HG03064 (cell line): ENCODE measurements around the gene LYL1.

Source experiments
- ATAC-seq: cut with Tn5 transposase; IDR thresholded peaks from one replicate; pipeline ENCODE4 v1.9.1; 2021; ENCODE audit warnings: low read depth; ENCODE audit not compliant: unreplicated experiment

LYL1 gene

DNA sequence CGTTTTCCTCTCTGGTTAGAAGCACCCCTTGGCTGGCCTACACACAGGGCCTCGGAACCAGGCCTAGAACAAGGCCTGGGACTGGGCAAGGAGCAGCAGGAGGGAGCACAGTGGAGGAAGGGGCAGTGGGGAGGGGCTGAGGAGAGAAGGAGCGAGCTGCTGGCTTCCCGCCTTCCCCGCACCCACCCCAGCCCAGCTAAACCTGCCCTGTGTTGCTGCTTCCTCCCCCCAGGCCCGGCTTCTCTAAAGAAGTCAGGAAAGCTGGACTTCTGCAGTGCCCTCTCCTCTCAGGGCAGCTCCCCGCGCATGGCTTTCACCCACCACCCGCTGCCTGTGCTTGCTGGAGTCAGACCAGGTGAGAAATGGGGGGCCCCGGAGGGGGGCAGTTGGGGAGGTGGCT lies 24.3 kb downstream of the LYL1 start:
- ATAC-seq = no peak

DNA sequence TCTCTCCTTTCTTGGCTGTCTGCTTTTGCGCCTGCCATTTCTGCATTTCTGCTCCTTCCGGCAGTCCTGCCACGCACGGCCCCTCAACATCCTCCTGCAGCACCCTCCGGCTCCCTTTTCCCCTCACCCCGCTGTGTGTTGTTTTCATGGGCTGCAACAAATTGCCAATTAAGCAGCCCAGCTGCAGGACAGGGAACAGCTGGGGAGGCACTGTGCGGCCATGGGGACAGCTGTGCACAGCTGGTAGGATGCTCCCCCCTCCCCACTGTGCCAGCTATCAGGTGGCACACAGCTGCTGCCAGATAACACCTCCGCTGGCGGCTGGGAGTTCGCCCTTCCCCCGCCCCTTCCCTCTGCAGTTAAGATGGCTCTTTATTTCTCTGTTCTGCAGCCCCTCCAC lies 25.4 kb downstream of the LYL1 start:
- ATAC-seq = no peak

DNA sequence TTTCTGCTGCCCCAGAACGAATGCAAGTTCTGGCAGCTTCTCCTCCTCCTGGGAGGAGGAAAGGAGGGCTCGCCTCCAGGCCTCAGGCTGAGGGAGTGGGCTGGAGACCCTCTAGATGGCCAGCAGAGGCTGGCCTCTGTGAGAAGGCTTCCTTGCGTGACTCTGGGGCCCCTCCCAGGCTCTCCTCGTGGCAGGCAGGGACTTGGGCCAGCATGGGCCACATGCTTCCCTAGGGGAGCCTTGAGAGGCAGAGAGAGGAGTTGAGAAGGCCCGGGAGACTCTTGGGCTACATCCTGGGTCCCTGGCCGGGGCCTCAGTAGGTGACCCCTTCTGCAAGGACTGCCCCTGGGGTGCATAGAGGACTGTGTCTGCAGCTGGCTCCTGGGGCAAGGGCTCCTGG lies 25.9 kb downstream of the LYL1 start:
- ATAC-seq = no peak

DNA sequence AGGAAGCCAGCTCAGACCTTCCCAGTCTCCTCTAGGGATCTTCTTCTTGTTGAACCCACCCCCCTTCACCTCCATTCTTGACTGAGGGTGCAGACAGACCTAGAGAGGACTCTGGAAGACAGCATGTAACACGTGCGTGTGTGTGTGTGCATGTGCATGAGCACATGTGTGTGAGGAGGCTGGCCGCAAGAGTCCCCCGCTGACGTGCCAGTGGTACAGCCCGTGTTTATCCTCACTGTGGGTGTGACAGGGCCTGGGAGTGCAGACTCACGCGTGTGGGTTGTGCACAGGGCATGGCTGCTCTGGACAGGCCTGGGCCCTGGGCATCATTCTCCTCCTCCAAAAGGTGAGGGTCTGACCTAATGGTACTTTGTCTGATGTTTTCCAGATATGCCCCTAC lies 26.3 kb downstream of the LYL1 start:
- ATAC-seq = no peak

DNA sequence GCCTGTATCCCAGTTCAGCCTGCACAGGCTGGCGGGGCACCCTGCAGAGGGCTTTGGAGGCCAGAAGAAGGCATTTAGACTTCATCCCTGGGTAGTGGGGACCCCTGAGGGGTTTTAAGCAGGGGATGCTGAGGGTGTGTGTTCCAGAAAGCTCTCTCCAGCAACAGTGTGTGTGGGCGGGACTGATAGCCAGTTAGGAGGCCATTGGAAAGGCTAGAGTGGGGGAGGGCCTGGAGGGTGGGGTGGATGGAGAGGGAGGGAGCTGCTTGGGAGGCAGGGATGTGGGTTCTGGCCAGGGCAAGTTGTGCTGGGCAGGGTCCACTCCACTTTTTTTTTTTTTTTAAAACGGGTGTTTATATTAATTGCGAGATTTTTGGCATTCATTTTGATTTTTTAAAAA lies 28.3 kb downstream of the LYL1 start:
- no peak for ATAC-seq

DNA sequence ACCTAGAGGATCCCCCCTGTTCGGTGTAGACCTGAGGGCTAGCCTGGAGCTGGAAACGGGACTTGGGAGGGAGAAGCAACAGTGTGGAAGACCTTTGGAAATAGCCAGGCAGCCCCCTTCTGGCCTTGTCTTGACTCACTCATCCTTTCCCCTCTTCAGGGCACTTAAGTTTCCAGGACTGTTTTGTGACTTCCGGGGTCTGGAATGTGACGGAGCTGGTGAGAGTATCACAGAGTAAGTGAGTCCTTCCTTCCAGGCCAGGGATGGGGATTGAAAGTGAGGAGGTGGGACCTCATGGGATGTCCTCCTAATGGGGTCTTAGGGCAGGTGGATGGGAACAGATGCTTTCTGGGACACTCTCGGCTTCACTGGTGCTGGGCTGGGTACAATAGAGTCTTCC lies 29.4 kb downstream of the LYL1 start:
- ATAC-seq = no peak

DNA sequence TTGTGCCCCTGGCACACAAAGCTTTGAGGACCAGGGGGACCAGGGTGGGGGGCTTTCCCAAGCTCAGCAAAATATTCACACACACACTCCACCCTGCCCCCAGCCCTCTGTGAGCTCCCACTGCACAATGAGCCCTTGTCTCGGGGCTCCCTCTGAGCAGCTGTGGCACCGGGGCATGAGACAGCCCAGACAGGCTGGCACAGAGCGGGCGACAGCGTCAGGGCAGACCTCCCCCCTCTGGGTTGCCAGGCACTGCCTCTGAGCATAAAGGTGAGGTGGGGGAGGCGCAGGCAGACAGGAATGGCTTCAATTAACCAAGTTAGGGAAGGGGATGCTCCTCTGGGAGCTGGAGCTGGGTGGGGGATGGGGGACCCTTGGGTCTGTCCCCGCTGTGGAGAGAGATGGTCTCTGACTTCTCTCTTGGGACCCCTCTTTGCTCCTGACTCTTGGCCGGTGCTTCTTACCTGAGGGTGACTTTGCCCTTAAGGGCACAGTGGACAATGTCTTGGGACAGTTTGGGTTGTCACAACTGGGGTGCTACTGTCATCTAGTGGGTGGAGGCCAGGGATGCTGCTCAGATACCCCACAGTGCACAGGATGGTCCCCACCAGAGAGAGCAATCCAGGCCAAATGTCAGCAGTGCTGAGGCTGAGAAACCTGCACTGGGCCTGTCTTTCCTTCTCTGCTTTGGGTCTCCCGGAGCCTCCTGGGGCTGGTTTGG lies 30.3 kb downstream of the LYL1 start:
- ATAC-seq = no peak

DNA sequence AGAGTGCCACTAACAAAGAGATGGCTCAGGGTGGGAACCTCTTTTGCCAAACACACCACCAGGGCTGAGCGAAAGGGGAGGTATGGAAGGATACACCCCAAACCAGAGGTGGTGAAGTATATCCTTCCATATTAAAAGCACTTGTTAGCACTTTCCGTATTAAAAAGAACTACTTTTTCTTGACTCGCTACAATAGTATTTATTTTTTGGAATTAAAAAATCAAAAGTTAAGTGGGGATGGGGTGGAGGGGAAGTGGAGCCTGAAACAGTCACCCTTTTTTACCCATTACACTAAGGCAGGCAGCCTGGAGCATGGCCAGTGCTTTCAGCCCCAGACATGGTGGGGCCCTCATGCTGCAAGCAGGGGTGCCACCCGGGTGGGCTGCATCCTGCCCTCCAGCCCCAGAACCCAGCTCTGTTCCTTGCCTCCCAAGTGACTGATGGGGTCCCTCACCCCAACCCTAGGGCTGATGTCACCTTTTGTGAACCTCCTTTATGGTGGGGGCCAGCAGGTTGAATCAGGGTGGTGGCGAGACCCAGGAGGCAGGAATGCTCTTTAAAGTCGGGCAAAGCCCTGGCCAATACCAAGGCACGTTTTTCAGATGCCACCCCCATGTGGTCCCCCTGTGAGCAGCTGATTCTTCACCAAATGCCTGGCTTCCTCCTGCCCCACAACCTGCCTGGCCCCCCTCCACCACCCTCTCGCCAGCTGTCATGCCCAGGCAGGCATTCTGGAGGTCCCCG lies 31.0 kb downstream of the LYL1 start:
- no peak for ATAC-seq

DNA sequence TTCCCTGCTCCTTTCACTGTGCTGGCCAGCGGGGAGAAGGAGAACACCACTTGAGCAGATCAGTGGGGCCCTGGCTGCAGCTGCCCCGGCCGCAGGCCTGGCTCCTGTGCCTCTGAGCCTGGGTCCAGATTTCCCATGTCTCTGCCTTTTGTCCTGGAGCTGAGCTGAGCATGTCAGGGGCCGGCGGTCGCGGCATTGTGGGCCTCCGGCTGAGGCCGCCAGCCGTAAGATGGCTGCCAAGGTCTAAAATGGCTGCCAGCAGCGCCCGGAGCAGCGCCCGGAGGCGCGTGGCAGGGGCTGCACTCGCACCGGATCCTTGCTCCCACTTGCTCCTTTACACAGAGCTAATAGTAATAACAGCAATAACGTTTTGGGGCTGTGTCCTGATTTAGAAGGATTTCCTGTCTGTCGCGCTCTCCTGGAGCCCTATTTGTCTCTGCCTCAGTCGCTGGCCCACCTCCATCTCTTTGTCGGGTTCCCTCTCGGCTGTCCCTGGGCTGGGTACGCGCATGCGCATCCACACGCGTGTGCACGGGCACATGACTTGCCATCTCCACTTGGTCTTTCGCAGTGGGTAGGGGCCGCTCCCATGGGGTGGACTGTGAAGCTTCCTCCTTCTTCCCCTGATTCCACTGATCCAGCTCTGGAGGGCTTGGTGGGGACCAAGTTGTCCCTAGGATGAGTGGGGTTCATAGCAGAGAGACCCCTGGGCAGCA lies 32.1 kb downstream of the LYL1 start:
- ATAC-seq = no peak

DNA sequence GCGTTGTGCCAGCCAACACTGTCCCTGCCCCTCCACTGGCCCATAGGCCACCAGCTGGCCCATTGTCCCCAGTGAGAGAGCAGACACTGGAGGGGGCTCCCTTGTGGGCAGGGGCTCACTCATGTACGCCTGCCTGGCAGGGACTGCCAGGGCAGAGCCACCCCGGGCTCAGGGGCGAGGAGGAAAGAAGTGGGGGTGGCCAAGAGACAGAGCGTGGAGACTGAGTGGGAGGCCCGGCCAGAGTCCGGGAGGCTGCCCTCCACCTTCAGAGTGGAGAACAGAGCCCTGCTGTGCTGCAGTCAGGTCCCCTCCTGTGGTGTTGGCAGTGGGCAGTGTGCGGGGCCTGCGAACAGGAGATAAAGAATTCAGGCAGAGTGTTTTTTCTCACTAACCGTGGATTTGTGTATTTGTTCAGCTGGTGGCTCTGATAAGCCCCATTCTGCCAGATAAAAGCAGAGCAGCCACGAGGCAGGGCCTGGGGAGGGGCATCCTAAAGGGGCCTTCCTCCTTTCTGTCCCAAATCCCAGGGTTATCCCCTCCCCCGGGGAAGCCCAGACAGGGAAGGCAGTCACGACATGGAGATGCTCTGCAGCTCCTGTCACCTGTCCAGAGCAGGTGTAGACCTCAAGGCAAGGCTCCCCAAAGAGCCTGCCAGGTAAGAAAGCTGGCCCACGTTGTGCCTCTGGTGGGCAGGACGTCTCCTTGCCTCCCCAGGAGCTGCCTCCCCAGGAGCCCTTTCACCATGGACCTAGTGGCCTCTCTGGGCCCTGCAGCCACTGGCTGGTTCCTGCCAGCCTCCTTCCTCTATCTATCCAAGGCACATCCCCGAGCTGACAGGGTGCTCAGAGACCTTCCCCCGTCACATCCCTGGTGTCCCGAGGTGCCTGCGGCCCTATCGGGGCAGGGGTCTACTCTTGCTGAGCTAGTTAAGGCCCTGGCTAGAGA lies 33.0 kb downstream of the LYL1 start:
- ATAC-seq = no peak

DNA sequence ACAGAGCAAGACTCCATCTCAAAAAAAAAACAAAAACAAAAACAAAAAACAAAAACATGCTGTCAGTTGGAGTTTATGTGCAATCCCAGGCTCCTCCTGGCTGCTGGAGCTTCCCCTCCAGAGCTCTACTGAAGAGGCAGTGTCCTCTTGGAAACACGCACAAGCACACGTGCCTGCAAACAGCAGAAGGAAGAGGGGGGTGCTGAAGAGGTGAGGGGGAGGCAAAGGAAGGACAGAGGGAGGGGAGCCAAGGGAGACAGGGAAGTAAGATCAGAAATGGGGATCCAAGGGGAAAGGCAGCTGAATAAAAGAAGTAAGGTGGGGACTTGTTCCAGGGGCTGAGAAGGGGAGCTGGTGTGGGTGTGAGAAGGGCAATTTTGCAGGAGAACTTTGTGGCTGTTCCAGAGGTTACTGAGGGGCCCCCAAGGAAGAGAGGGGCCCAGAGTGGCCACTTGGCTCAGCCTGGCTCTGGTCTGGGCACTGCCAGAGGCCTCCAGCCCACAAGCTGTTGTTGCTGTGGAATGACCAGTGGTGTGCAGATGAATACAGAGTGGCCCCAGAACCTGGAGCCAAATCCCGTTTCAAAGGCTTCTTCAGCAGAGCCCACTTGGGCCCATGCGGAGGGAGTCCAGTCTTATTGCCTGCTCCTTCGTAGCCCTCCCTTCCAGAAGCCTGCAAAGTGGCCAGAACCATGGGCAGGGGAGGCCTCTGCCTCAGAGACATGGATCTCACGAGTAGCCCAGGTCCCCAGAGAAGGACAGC lies 34.4 kb downstream of the LYL1 start:
- no peak for ATAC-seq

DNA sequence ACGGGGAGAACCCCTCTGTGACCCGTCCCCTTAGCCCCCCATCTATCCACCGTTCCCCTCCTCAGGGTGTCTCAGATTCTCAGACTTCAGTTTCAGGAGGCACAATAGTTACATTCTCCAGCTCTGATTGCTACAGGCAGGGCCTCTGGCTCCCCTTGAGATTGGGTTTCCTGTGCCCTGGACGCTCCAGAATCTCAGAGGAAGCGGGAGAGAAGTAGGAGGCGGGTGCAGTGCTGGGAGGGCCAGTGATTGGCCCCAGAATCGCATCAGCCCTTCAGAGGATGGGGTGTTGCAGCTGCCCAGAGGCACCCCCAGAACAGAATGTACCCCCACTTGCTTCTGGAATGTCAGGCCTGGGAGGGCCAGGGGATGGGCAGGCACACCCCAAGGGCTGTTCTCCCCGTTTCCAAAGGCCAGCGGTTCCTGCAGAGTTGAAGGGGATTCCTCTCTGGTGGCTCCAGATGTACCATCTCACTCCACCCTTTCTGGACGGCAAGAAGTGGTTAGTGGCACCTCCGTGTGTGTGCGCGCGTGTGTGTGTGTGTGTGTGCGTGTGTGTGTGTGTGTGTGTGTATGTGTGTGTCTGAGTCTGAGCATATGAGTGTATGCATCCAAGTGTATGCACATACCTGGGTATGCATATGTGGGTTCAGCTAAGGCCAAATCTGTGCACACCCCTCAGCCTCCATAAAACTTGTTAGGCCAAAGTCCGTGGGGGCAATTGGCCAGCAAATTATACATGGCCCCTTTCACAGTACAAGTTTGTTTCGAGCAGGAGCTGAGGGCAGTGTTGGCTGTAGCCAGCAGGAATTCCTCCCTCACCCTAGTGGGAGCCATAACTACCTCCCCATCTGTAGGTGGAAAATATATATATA lies 35.5 kb downstream of the LYL1 start:
- ATAC-seq = no peak

DNA sequence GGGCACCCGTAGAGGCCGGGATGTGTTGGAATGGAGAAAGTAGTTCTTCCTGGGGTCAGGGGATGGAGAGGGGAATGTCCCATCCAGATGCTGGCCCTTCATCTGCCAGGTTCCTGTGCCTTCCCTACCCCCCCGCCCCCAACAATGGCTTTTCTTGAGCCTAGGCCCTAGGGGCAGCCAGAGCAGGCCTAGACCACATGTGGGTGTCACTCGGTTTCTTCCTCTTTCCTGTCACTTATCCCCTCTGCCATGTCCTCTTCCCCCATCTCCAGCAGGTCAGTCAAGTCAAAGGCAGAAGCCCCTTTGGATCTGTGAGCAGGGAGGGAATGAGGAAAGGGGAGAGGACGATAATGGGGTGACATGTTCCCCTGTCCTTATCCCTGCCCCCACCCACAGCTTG lies 36.4 kb downstream of the LYL1 start:
- no peak for ATAC-seq

DNA sequence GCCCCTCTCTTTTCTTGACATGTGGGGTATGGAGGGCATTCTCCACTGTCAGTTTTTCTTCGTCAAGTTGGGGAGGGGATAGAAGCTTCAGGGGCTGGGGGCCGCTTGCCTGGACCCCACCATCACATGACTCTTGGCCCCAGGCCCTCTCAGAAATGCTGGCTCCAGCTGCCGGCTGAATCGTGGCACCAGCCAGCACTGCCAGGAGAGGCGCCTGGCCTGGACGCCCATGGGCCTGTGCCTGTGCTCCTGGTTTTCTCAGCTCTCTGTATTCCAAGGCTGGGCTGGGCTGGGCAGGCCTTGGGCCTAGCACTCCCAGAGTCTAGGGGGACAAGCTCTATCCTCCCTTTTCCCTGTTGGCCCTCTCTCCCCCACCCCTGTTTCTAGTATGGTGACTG lies 38.6 kb downstream of the LYL1 start:
- no peak for ATAC-seq

DNA sequence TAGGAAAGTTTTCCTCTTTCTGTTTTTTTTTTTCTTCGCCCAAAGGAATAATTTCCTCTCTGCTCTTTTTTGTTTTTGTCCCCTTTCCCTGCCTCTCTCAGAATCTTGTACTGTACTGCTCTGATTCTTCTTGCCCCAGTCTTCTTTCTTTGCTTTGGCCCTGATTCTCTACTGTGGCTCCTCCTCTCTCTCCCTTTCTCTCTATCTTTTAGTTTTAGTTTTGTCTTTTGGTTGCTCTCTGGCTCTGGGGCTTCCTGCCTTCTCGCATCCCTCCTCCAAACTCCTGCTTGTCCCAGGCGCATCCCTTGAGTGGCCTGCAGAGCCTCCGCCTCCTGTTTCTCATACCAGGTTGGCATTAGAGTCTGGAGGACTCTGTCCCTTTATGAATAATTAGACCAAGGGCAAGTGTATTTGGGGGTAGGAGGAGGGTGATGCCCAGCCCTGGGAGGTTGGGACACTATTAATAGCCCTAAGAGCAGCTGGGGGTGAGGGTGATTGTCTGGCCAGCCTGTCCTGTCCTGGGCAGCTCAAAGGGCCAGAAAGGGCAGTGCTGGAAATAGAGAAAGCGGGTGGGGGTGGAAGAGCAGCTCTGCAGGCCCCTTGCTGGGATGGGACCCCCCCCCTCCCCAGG lies 39.1 kb downstream of the LYL1 start:
- ATAC-seq = no peak

DNA sequence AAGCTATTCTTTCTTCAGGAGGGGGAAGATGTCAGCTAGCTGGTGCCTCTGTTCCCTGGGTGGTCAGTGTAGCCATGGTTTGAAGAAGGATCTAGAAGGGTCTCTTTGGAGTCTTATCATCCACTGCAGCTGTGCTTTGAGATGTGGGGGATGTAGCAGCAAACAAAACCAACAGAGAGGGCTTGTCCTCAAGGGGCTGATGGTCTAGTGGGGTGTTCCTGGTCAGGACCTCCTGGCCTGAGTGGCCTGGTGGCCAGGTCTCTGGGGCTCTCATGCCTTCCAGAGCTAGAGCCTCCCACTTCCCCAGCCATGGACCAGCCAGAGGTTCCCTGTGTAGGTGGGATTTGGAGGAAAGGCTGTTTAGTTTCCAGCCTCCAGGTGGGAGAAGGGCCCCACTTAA lies 40.3 kb downstream of the LYL1 start:
- ATAC-seq = no peak

DNA sequence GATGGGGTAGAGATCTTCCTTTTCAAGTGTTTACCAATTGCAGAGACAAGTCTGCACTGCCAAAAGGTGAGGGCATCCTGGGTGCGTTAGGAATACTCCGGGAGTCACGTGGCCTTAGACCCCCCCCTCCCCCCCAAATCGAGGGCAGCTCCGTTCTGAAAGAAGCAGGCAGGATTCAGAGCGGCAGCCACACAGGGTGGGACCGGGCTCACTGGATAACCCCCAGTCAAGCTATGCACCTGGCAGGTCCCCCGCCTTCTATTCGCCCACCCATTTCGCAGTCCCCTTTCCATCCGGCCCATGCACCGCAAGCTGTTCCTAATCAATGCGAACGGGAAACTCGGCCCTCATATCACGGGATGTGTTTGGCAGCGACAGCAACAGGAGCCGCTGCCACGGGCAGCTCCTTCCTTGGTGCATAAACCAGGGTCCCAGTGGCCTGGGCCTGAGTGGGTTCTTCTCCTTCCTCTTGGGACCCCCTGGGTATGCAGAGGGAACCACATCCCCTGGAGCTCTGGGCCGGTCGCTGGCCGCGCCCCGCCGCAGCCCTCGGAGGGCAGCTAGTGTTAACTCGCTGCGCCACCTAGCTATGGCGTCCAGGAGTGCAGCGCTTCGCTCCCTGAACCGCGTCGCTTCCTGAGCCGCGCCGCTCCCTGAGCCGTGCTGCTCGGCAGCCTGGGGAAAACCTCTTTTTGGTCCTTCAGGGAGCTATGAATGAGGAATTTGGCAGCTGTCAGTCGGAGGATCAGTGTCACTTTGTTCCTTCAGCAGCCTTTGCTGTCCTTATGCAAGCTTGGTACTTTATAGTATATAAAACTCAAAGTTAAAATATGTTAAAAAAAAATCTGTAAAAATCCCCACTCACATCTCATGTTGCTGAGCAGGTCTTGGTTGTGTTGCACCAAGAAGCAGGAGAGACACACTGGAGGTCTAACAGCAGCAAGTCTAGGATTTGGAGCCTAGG lies 41.4 kb downstream of the LYL1 start:
- ATAC-seq = no peak
